Activated CD4-positive, alpha-beta T cell treated with anti-CD3 and anti-CD28 coated beads for 36 hours (primary cell): ENCODE results near the gene TRIM32. TPM values are rescaled to one million over a fixed set of nuclear protein-coding genes. Genes with fewer than 3 reads are reported as not detected.

Experiments used
- ATAC-seq: fragments of 200-7000 bp; cut with Tn5 transposase; one replicate; pipeline ENCODE4 v1.10.0; 2021; ENCODE audit warnings: mild to moderate bottlenecking, moderate library complexity
- CTCF ChIA-PET: fragments of 350-600 bp; sonication (Branson Sonifier 250); formaldehyde crosslinking; loops from one replicate; lab custom pipeline; 2021; ENCODE audit warnings: antibody characterized with exemption; lab: Charles Lee
- POLR2A ChIA-PET: fragments of 350-600 bp; sonication (Branson Sonifier 250); formaldehyde crosslinking; loops from one replicate; lab custom pipeline; 2021; ENCODE audit warnings: antibody characterized with exemption, inconsistent platforms; lab: Charles Lee
- DNase-seq: peaks from one replicate; pipeline ENCODE4 v3.0.0-alpha.2; 2020
- H3K27ac Mint-ChIP-seq: one replicate; pipeline ENCODE4 v1.8.0; 2021; ENCODE audit warnings: mixed read lengths
- H3K27me3 Mint-ChIP-seq: one replicate; pipeline ENCODE4 v1.8.0; 2021; ENCODE audit warnings: mixed read lengths
- H3K36me3 Mint-ChIP-seq: one replicate; pipeline ENCODE4 v1.8.0; 2021; ENCODE audit warnings: low read depth, mixed read lengths
- H3K4me1 Mint-ChIP-seq: one replicate; pipeline ENCODE4 v1.8.0; 2021; ENCODE audit warnings: mixed read lengths
- H3K4me3 Mint-ChIP-seq: one replicate; pipeline ENCODE4 v1.8.0; 2021; ENCODE audit warnings: mild to moderate bottlenecking, moderate library complexity, mixed read lengths
- H3K9me3 Mint-ChIP-seq: one replicate; pipeline ENCODE4 v1.8.0; 2021; ENCODE audit warnings: low read depth, mixed read lengths
- intact Hi-C, 2 experiments: fragments of 100-400 bp; cut with DNase I in 1 of 2; cut with micrococcal nuclease in 1 of 2; formaldehyde crosslinking; loops; one replicate each; pipeline versions ENCODE4 v1.14.2 to v1.15.1; 2022 to 2024; cut with DNase I, micrococcal nuclease
- total RNA-seq, 2 experiments: library from RNA; stranded (reverse); gene quantifications; one replicate each; pipeline ENCODE4 v1.2.3, GENCODE V29; 2021

The TRIM32 gene, protein sequence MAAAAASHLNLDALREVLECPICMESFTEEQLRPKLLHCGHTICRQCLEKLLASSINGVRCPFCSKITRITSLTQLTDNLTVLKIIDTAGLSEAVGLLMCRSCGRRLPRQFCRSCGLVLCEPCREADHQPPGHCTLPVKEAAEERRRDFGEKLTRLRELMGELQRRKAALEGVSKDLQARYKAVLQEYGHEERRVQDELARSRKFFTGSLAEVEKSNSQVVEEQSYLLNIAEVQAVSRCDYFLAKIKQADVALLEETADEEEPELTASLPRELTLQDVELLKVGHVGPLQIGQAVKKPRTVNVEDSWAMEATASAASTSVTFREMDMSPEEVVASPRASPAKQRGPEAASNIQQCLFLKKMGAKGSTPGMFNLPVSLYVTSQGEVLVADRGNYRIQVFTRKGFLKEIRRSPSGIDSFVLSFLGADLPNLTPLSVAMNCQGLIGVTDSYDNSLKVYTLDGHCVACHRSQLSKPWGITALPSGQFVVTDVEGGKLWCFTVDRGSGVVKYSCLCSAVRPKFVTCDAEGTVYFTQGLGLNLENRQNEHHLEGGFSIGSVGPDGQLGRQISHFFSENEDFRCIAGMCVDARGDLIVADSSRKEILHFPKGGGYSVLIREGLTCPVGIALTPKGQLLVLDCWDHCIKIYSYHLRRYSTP
- 10 to 100 TPM; 10.2 to 12.4 TPM for total RNA-seq

- intact Hi-C loops = loop anchor here in 1 of 2 experiments (10.0 kb wide), 1 partner anchor 1992 kb away; no protein-coding TSS in a partner anchor
- DNase-seq = peak; percentile 96
- POLR2A ChIA-PET = no interaction called here
- Mint-ChIP-seq H3K27ac (peak within 1 kb of the TSS; percentile 81), H3K4me1 (peaks cover 55% of the 10 kb centered on the region), H3K4me3 (peak within 1 kb of the TSS; percentile 81), H3K36me3 (peaks cover 6% of the 10 kb centered on the region), H3K27me3 (no peaks in the 10 kb centered on the region), H3K9me3 (peaks cover 1% of the 10 kb centered on the region)
- CTCF ChIA-PET = no interaction called here
- ATAC-seq = peak; percentile 99
Observed at GRCh38 chr9:116687074-116687753, at the start of gene TRIM32. TSS of gene TRIM32 (plus strand) at chr9:116687305. CDS start at chr9:116697743, 10,438 bp downstream.

GRCh38 chr9:116639251-116639741, 47.8 kb upstream of the TRIM32 start:
- CTCF ChIA-PET = no interaction called here

DNA sequence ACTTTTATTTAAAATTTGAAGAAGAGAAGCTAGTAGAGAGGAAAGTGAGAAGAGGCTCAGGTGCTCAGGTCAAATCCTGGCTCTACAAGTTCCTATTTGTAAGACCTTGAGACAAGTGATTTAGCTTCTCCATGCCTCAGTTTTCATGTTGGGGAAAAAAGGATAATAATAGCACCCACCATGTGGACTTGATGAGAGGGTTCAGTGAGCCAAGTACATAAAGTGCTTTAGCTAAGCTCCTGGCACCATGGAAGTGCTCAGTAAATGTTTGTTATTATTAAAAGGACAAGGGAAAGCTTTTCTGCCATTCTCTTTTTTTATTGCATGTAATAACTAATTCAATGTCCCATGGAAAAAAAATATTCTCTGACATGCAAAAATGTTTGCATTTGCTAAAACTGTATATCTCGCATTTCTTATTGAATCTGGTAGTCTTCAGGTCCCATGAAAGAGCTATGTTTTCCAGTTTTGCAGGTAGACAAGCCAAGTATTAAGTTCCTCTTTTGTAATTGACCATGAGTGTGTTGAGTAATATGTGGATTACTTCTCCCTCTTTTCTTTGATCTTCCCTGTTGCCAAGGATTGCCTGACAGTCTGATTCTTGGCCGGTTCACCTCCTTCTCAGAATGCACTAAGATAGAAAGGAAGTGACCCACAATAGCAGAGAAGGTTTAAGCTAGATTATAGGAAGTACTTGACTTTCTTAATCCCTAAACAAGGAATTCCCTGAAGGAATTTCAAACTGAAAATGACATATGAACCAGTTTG, 45.6 kb upstream of the TRIM32 start:
- POLR2A ChIA-PET = no interaction called here

More at GRCh38 chr9:116639251-116639741, 47.8 kb upstream of the TRIM32 start:
- no peaks in the 10 kb centered on the region for H3K27me3 Mint-ChIP-seq
- POLR2A ChIA-PET = no interaction called here
- intact Hi-C loops = no loop called here
- H3K36me3 Mint-ChIP-seq = peaks cover 11% of the 10 kb centered on the region
- no peak for DNase-seq
- H3K4me1 Mint-ChIP-seq = no peaks in the 10 kb centered on the region
- no peaks in the 10 kb centered on the region for H3K9me3 Mint-ChIP-seq
- no peak overlapping the region for H3K4me3 Mint-ChIP-seq
- ATAC-seq = no peak
- H3K27ac Mint-ChIP-seq = no peak overlapping the region

GRCh38 chr9:116643691-116644090, 43.4 kb upstream of the TRIM32 start:
- ATAC-seq (no peak), DNase-seq (no peak)
- intact Hi-C loops = no loop called here
- H3K4me3 Mint-ChIP-seq = no peak overlapping the region
- no peaks in the 10 kb centered on the region for H3K27me3 Mint-ChIP-seq
- peaks cover 1% of the 10 kb centered on the region for H3K36me3 Mint-ChIP-seq
- POLR2A ChIA-PET = no interaction called here
- CTCF ChIA-PET = no interaction called here
- H3K27ac Mint-ChIP-seq = no peak overlapping the region
- H3K9me3 Mint-ChIP-seq = no peaks in the 10 kb centered on the region
- no peaks in the 10 kb centered on the region for H3K4me1 Mint-ChIP-seq

More for the DNA sequence above, 45.6 kb upstream of the TRIM32 start:
- Mint-ChIP-seq H3K27ac (no peak overlapping the region), H3K4me3 (no peak overlapping the region), H3K9me3 (no peaks in the 10 kb centered on the region), H3K36me3 (peaks cover 8% of the 10 kb centered on the region), H3K27me3 (no peaks in the 10 kb centered on the region), H3K4me1 (no peaks in the 10 kb centered on the region)
- CTCF ChIA-PET = interaction anchor here (0.6 to 1.0 kb wide), 3 partner anchors 20 to 817 kb away, joined by 3 read pairs; no protein-coding TSS in a partner anchor
- DNase-seq = no peak
- ATAC-seq = no peak
- intact Hi-C loops = no loop called here

DNA sequence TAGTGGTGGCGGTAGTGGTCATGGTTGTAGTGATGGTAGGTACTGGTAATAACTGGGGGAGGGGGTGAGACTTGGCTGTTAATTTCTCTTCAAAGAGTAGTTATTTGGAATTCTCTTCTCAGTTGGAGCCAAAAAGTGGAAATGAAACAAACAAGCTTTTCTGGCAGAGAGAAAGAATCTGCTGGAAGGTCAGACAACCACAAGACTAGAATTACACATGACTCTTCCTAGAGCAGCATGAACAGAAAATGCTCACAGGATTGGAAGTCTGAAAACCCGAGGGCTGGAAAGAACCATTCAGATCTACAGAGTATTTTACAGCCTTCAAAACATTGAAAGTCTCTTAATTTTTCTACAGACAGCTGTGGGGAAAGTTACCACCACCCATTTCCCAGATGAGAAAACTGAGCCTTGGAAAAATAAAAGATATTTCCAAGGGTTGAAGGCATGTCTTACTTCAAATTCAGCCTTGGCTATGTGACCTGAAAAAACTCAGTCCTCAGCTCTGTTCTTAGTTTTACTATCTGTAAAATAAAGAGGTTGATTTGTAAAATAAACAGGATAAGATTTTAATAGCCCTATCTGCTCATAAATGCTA, 42.9 kb upstream of the TRIM32 start:
- POLR2A ChIA-PET = no interaction called here
- Mint-ChIP-seq H3K36me3 (peaks cover 1% of the 10 kb centered on the region), H3K4me3 (no peak overlapping the region), H3K27ac (no peak overlapping the region), H3K27me3 (no peaks in the 10 kb centered on the region), H3K9me3 (no peaks in the 10 kb centered on the region), H3K4me1 (no peaks in the 10 kb centered on the region)
- DNase-seq = no peak
- intact Hi-C loops = no loop called here
- ATAC-seq = no peak
- CTCF ChIA-PET = no interaction called here

- POLR2A ChIA-PET = no interaction called here
- peak; percentile 36 for ATAC-seq
- CTCF ChIA-PET = no interaction called here
- Mint-ChIP-seq H3K4me1 (no peaks in the 10 kb centered on the region), H3K27me3 (no peaks in the 10 kb centered on the region), H3K27ac (no peak overlapping the region), H3K9me3 (no peaks in the 10 kb centered on the region), H3K36me3 (peaks cover 11% of the 10 kb centered on the region), H3K4me3 (no peak overlapping the region)
- intact Hi-C loops = loop anchor here in 1 of 2 experiments (1.0 kb wide), 1 partner anchor 58 kb away; no protein-coding TSS in a partner anchor
- no peak for DNase-seq
Observed at GRCh38 chr9:116646661-116647514, 40.2 kb upstream of the TRIM32 start.

DNA sequence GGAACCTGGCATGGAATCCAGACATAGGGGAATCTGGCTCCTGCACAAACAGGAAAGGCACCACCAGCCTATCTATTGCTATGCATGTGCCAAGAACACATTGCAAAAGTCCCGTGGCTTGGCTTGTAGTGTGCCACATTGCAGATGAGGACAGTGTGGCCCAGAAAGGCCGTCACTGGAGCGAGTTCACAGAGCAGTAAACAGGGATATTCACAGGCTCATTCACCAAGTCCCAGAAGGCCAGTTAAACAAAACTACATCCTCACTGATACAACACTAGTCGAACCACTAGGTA, 39.6 kb upstream of the TRIM32 start:
- no peaks in the 10 kb centered on the region for H3K9me3 Mint-ChIP-seq
- peaks cover 11% of the 10 kb centered on the region for H3K36me3 Mint-ChIP-seq
- no peak overlapping the region for H3K4me3 Mint-ChIP-seq
- DNase-seq (no peak), ATAC-seq (no peak)
- no peaks in the 10 kb centered on the region for H3K27me3 Mint-ChIP-seq
- POLR2A ChIA-PET = no interaction called here
- no peak overlapping the region for H3K27ac Mint-ChIP-seq
- intact Hi-C loops = loop anchor here in 1 of 2 experiments (1.0 kb wide), 1 partner anchor 58 kb away; no protein-coding TSS in a partner anchor
- no peaks in the 10 kb centered on the region for H3K4me1 Mint-ChIP-seq
- CTCF ChIA-PET = no interaction called here

DNA sequence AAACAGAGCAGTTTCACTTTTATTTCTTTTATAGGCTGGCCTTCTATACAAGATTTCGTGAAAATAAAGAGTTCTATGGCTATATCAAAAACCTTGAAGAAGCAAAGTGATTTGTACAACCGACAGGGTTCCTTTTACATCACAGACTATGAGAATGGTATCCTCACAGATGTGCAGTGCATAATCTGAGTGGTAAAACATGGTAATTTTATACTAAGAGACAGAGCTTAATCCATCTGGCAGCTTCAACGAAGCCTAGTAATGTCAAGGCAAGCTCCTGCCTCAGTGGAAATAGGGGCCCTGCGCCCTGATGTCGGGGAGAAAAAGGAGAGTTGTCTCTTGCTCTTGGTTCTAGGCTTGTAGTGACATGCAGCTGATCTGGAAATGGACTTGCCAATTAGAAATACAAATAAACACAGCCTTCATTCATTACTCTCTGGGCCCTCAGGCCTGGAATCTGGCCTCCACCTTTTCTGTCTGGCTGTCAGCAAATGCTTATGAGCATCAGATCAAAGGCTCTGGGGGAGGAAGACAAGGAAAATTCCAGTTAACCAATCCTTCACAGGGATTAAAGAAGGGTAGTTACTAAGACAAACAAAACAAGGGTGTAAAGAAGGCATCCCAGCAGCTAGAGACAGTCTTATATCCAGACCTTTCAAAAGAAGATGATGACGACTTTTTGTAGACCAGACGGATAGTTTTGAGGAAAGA, 33.6 kb upstream of the TRIM32 start:
- intact Hi-C loops = no loop called here
- H3K9me3 Mint-ChIP-seq = no peaks in the 10 kb centered on the region
- peaks cover 10% of the 10 kb centered on the region for H3K36me3 Mint-ChIP-seq
- H3K4me3 Mint-ChIP-seq = no peak overlapping the region
- H3K4me1 Mint-ChIP-seq = no peaks in the 10 kb centered on the region
- H3K27ac Mint-ChIP-seq = no peak overlapping the region
- CTCF ChIA-PET = no interaction called here
- POLR2A ChIA-PET = no interaction called here
- ATAC-seq = no peak
- H3K27me3 Mint-ChIP-seq = no peaks in the 10 kb centered on the region
- no peak for DNase-seq

DNA sequence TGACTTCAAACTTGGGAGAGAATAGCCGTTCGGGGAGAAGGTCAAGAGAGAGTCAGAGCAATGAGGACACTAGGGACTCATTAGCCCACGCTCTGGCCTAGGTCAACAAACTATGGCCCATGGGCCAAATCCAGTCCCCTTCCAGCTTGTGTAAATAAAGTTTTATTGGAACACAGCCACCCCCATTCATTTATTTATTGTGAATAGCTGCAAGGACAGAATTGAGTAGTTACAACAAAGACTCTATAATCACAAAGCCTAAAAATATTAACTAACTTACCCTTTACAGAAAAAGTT, 33.1 kb upstream of the TRIM32 start:
- Mint-ChIP-seq H3K36me3 (peaks cover 10% of the 10 kb centered on the region), H3K4me3 (no peak overlapping the region), H3K27ac (no peak overlapping the region), H3K9me3 (no peaks in the 10 kb centered on the region), H3K27me3 (no peaks in the 10 kb centered on the region), H3K4me1 (no peaks in the 10 kb centered on the region)
- ATAC-seq (no peak), DNase-seq (no peak)
- CTCF ChIA-PET = no interaction called here
- POLR2A ChIA-PET = no interaction called here
- intact Hi-C loops = no loop called here

DNA sequence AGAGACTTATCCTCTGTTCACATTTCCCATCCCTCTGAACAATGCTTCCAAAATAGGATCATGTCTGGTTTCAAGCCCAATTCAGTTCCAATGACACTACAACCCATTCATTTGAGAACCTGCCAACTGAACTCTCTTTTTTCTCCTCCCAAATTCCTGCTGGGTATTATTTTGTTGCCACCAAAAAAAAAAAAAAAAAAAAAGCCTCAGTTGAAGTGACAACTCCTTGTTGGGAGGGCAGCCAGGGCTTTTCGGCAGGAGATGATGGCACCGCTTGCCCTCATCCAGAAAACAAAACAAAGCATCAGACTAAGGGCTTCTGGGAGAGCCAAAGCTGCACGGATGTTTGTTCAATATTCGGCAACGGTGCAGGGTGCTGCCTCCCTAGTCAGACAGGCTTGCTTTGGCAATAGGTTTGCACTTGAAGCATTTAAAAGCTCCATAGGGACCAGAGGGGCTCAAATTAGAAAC, 30.6 kb upstream of the TRIM32 start:
- no peak for DNase-seq
- no peak for ATAC-seq
- Mint-ChIP-seq H3K4me3 (no peak overlapping the region), H3K4me1 (no peaks in the 10 kb centered on the region), H3K36me3 (peaks cover 2% of the 10 kb centered on the region), H3K27me3 (no peaks in the 10 kb centered on the region), H3K9me3 (no peaks in the 10 kb centered on the region), H3K27ac (no peak overlapping the region)
- intact Hi-C loops = no loop called here
- POLR2A ChIA-PET = no interaction called here
- CTCF ChIA-PET = no interaction called here
